BLaER1 treated with 17β-estradiol and CSF1 and Interleukin-3, amounts not matched to agents 10 nM and 100 nM (cell line): Measurements from ENCODE around the gene MLC1.
A peak's percentile ranks its signal among the peaks of the same experiment; 100 is the strongest.

Experiments used
- H3K27ac ChIP-seq, 11 experiments: shearing (Covaris generic); formaldehyde crosslinking; 2 replicates each; pipeline ENCODE4 v1.8.1; 2022
- H3K27me3 ChIP-seq, 11 experiments: shearing (Covaris generic); formaldehyde crosslinking; 2 replicates each; pipeline ENCODE4 v1.8.1; 2022
- H3K36me3 ChIP-seq, 11 experiments: shearing (Covaris generic); formaldehyde crosslinking; 2 replicates each; pipeline ENCODE4 v1.8.1; 2022
- H3K4me1 ChIP-seq, 10 experiments: shearing (Covaris generic); formaldehyde crosslinking; 2 replicates each; pipeline ENCODE4 v1.8.1; 2022
- H3K4me2 ChIP-seq, 11 experiments: shearing (Covaris generic); formaldehyde crosslinking; 2 replicates each; pipeline ENCODE4 v1.8.1; 2022
- H3K4me3 ChIP-seq, 10 experiments: shearing (Covaris generic); formaldehyde crosslinking; 2 replicates each; pipeline ENCODE4 v1.8.1; 2022
- H3K9ac ChIP-seq, 11 experiments: shearing (Covaris generic); formaldehyde crosslinking; 2 replicates each; pipeline ENCODE4 v1.8.1; 2022
- H3K9me3 ChIP-seq, 11 experiments: shearing (Covaris generic); formaldehyde crosslinking; replicated peaks in 1 of 11; 2 replicates each; pipeline ENCODE4 v1.8.1; 2022
- H4K20me1 ChIP-seq, 11 experiments: shearing (Covaris generic); formaldehyde crosslinking; 2 replicates each; pipeline ENCODE4 v1.8.1; 2022
- Cebpa-rat ChIP-seq, 11 experiments: shearing (Covaris generic); IDR thresholded peaks; 2 replicates each; pipeline ENCODE4 v1.8.1; 2022

The MLC1 gene

GRCh38 chr22:50064453-50064852, 20.8 kb downstream of the MLC1 start:
- Histone ChIP-seq H3K27me3 (peaks cover 0 to 5% (median 0%) of the 10 kb centered on the region in 11 experiments; a peak in 3 of 22 replicates), H4K20me1 (peaks cover 0 to 26% (median 0%) of the 10 kb centered on the region in 11 experiments; a peak in 4 of 22 replicates), H3K4me1 (peaks cover 16 to 49% (median 43%) of the 10 kb centered on the region in 10 experiments), H3K4me2 (no peak overlapping the region), H3K9ac (no peak overlapping the region), H3K36me3 (peaks cover 0 to 7% (median 0%) of the 10 kb centered on the region in 11 experiments; a peak in 3 of 22 replicates), H3K27ac (no peak overlapping the region), H3K9me3 (no peaks in the 10 kb centered on the region), H3K4me3 (no peak overlapping the region)
- no peak for TF ChIP-seq Cebpa-rat (IDR thresholded peaks at IDR 0.05)

- Histone ChIP-seq H3K4me2 (no peak overlapping the region), H3K4me3 (no peak overlapping the region), H3K36me3 (peaks cover 0 to 7% (median 0%) of the 10 kb centered on the region in 11 experiments; a peak in 3 of 22 replicates), H3K9ac (no peak overlapping the region), H3K27me3 (peaks cover 0 to 6% (median 0%) of the 10 kb centered on the region in 11 experiments; a peak in 4 of 22 replicates), H4K20me1 (peaks cover 0 to 27% (median 0%) of the 10 kb centered on the region in 11 experiments; a peak in 4 of 22 replicates), H3K4me1 (peaks cover 23 to 56% (median 50%) of the 10 kb centered on the region in 10 experiments), H3K27ac (no peak overlapping the region), H3K9me3 (no peaks in the 10 kb centered on the region)
- TF ChIP-seq Cebpa-rat (IDR thresholded peaks at IDR 0.05) = no peak
Observed at GRCh38 chr22:50063589-50064393, 21.4 kb downstream of the MLC1 start.

GRCh38 chr22:50062509-50063135, 22.6 kb downstream of the MLC1 start:
- no peak overlapping the region for H3K4me3 ChIP-seq
- peaks cover 0 to 7% (median 0%) of the 10 kb centered on the region in 11 experiments; a peak in 3 of 22 replicates for H3K36me3 ChIP-seq
- peaks cover 24 to 59% (median 54%) of the 10 kb centered on the region in 10 experiments for H3K4me1 ChIP-seq
- no peak for TF ChIP-seq Cebpa-rat (IDR thresholded peaks at IDR 0.05)
- no peaks in the 10 kb centered on the region for H3K9me3 ChIP-seq
- H3K4me2 ChIP-seq = peak overlapping the region in 1 of 11 experiments; percentile 78; a peak in 1 of 22 replicates
- peaks cover 0 to 11% (median 0%) of the 10 kb centered on the region in 11 experiments; a peak in 5 of 22 replicates for H3K27me3 ChIP-seq
- H3K27ac ChIP-seq = no peak overlapping the region
- peaks cover 0 to 27% (median 0%) of the 10 kb centered on the region in 11 experiments; a peak in 4 of 22 replicates for H4K20me1 ChIP-seq
- no peak overlapping the region for H3K9ac ChIP-seq

GRCh38 chr22:50061824-50062355, 23.3 kb downstream of the MLC1 start:
- H3K4me1 ChIP-seq = peaks cover 24 to 52% (median 50%) of the 10 kb centered on the region in 10 experiments
- H3K9ac ChIP-seq = peak overlapping the region in 7 of 11 experiments; percentile 16 to 40 (median 25); a peak in 5 of 22 replicates
- H3K27ac ChIP-seq = peak overlapping the region in 1 of 11 experiments; percentile 15; a peak in 1 of 22 replicates
- no peak for TF ChIP-seq Cebpa-rat (IDR thresholded peaks at IDR 0.05)
- H3K4me3 ChIP-seq = no peak overlapping the region
- H3K27me3 ChIP-seq = peaks cover 0 to 11% (median 0%) of the 10 kb centered on the region in 11 experiments; a peak in 5 of 22 replicates
- H4K20me1 ChIP-seq = peaks cover 0 to 27% (median 0%) of the 10 kb centered on the region in 11 experiments; a peak in 4 of 22 replicates
- peaks cover 0 to 7% (median 0%) of the 10 kb centered on the region in 11 experiments; a peak in 3 of 22 replicates for H3K36me3 ChIP-seq
- H3K9me3 ChIP-seq = no peaks in the 10 kb centered on the region
- peak overlapping the region; percentile 58 to 86 (median 80) for H3K4me2 ChIP-seq

- Histone ChIP-seq H4K20me1 (peaks cover 0 to 27% (median 0%) of the 10 kb centered on the region in 11 experiments; a peak in 4 of 22 replicates), H3K4me3 (no peak overlapping the region), H3K4me1 (peaks cover 24 to 52% (median 47%) of the 10 kb centered on the region in 10 experiments), H3K9ac (peak overlapping the region in 8 of 11 experiments; percentile 16 to 40 (median 25); a peak in 7 of 22 replicates), H3K27ac (peak overlapping the region in 1 of 11 experiments; percentile 15; a peak in 2 of 22 replicates), H3K4me2 (peak overlapping the region; percentile 58 to 86 (median 80)), H3K9me3 (no peaks in the 10 kb centered on the region), H3K36me3 (peaks cover 0 to 7% (median 0%) of the 10 kb centered on the region in 11 experiments; a peak in 3 of 22 replicates), H3K27me3 (peaks cover 0 to 11% (median 0%) of the 10 kb centered on the region in 11 experiments; a peak in 5 of 22 replicates)
- 0 out of 22 replicates have a peak, but pooled peaks of 1 of the 11 experiments have one; percentile 7 for TF ChIP-seq Cebpa-rat (IDR thresholded peaks at IDR 0.05)
Observed at GRCh38 chr22:50061141-50061823, 23.9 kb downstream of the MLC1 start.

GRCh38 chr22:50060441-50061140, 24.6 kb downstream of the MLC1 start:
- Histone ChIP-seq H3K27me3 (peaks cover 0 to 11% (median 0%) of the 10 kb centered on the region in 11 experiments; a peak in 5 of 22 replicates), H3K4me3 (no peak overlapping the region), H4K20me1 (peaks cover 0 to 27% (median 0%) of the 10 kb centered on the region in 11 experiments; a peak in 4 of 22 replicates), H3K9ac (peak overlapping the region in 1 of 11 experiments; percentile 25; a peak in 1 of 22 replicates), H3K36me3 (peaks cover 0 to 5% (median 0%) of the 10 kb centered on the region in 11 experiments; a peak in 3 of 22 replicates), H3K4me1 (peaks cover 24 to 49% (median 41%) of the 10 kb centered on the region in 10 experiments), H3K27ac (no peak overlapping the region), H3K9me3 (no peaks in the 10 kb centered on the region), H3K4me2 (peak overlapping the region; percentile 58 to 86 (median 80); a peak in 20 of 22 replicates)
- no peak for TF ChIP-seq Cebpa-rat (IDR thresholded peaks at IDR 0.05)

- TF ChIP-seq Cebpa-rat (IDR thresholded peaks at IDR 0.05) = no peak
- H3K27me3 ChIP-seq = peaks cover 0 to 11% (median 0%) of the 10 kb centered on the region in 11 experiments; a peak in 5 of 22 replicates
- H3K27ac ChIP-seq = no peak overlapping the region
- H3K4me2 ChIP-seq = peak overlapping the region; percentile 54 to 86 (median 78); a peak in 21 of 22 replicates
- H3K9ac ChIP-seq = 0 out of 22 replicates have a peak overlapping the region, but pooled peaks of 1 of the 11 experiments have one; percentile 32
- peaks cover 0 to 4% (median 0%) of the 10 kb centered on the region in 11 experiments; a peak in 1 of 22 replicates for H3K36me3 ChIP-seq
- H4K20me1 ChIP-seq = peaks cover 0 to 27% (median 0%) of the 10 kb centered on the region in 11 experiments; a peak in 4 of 22 replicates
- no peak overlapping the region for H3K4me3 ChIP-seq
- no peaks in the 10 kb centered on the region for H3K9me3 ChIP-seq
- peaks cover 24 to 47% (median 40%) of the 10 kb centered on the region in 10 experiments for H3K4me1 ChIP-seq
Observed at GRCh38 chr22:50059881-50060262, 25.4 kb downstream of the MLC1 start.
